NCI-H82 treated with DMSO at 0.1 percent for 48 hours (cell line): ENCODE data around the gene GSDME.

Source experiments
- DNase-seq: peaks from one replicate; lab custom pipeline; 2025; ENCODE audit not compliant: unreplicated experiment; lab: John Stamatoyannopoulos, UW

GSDME gene

GRCh38 chr7:24657980-24658379 is 99.3 kb downstream of the GSDME start:
- DNase-seq, result no peak

GRCh38 chr7:24656608-24657007 is 100.7 kb downstream of the GSDME start:
- no peak for DNase-seq

- DNase-seq, result no peak
Observed at GRCh38 chr7:24654305-24654704, 103.0 kb downstream of the GSDME start.

GRCh38 chr7:24653316-24654085 is 103.8 kb downstream of the GSDME start:
- no peak for DNase-seq

- DNase-seq, result no peak
Observed at GRCh38 chr7:24652251-24652939, 104.9 kb downstream of the GSDME start.
